HL-60/S4 treated with phorbol 12-myristate 13-acetate at 8.2 ng/mL for 4 days and 3 days (cell line): ENCODE results near the gene KLRB1.
"Not testable (repeated sequence)": the region's sequence is repeated elsewhere in the genome, so short reads cannot be mapped to it uniquely, and the experiment has no call there.

Experiments
- in situ Hi-C: fragments of 300-500 bp; cut with MboI; formaldehyde crosslinking; loops from 2 replicates; pipeline ENCODE4 v1.15.0; 2022; ENCODE audit warnings: low sequenced_read_pairs

KLRB1 gene

GRCh38 chr12:9562841-9563453, 44.8 kb downstream of the KLRB1 start:
- in situ Hi-C loops: not testable (repeated sequence)

GRCh38 chr12:9545489-9545888, 62.2 kb downstream of the KLRB1 start:
- in situ Hi-C loops: not testable (repeated sequence)
